GM21381 (cell line): ENCODE measurements around the gene TM4SF18.

ENCODE experiments used
- ATAC-seq: cut with Tn5 transposase; IDR thresholded peaks from one replicate; pipeline ENCODE4 v1.9.1; 2021; ENCODE audit warnings: mild to moderate bottlenecking, moderate library complexity; ENCODE audit not compliant: unreplicated experiment

Gene TM4SF18

DNA sequence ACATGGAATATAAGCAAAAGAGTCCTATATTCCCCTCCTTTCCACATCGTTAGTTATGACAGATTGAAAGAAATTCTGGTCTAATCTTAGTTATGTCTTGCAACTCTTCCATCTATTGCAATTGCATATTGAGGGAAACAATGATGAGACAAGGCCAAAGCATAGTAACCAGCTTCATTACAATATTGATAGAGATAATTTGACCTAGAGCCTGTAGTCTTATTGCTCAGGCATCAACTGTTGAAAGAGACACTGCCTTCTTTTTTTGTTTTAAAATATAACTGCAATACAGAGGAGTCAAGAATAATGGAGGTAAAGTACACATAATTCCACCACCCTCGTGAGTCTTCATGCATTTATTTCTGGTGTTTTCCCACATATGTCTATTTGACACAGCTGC lies 2.0 kb downstream of the TM4SF18 start:
- no peak for ATAC-seq

GRCh38 chr3:149330609-149331331 lies 2.7 kb downstream of the TM4SF18 start:
- no peak for ATAC-seq

GRCh38 chr3:149327156-149327555 lies 6.3 kb downstream of the TM4SF18 start:
- ATAC-seq: no peak

GRCh38 chr3:149325581-149325980 lies 7.9 kb downstream of the TM4SF18 start:
- no peak for ATAC-seq

- ATAC-seq: no peak
These were observed 9.1 kb downstream of the TM4SF18 start for GRCh38 chr3:149324332-149324731.

GRCh38 chr3:149321640-149322039 lies 11.8 kb downstream of the TM4SF18 start:
- ATAC-seq: no peak

GRCh38 chr3:149321136-149321535 lies 12.3 kb downstream of the TM4SF18 start:
- ATAC-seq: no peak

DNA sequence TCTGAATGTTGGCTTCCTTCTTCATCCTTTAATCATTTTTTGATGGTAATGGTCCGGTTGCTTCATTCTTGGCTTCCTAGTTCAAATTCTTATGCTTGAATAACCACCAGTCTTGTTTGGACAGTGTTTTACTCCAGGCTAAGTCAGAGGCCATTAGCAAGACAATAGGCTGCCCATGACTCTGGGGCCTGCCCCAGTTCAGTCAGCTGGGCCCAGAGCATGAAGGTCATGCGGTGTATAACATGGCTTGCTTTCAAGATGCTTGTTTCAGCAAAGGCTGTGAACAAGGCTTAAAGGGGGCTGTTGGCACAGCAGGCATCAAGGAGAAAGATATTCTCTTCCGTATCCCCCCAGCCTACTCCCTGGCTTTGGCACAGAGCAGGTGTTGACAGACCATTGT lies 13.7 kb downstream of the TM4SF18 start:
- no peak for ATAC-seq

GRCh38 chr3:149317072-149317471 lies 16.4 kb downstream of the TM4SF18 start:
- no peak for ATAC-seq

- ATAC-seq: no peak
These were observed 17.0 kb downstream of the TM4SF18 start for GRCh38 chr3:149316437-149316836.

GRCh38 chr3:149315694-149316093 lies 17.7 kb downstream of the TM4SF18 start:
- no peak for ATAC-seq

DNA sequence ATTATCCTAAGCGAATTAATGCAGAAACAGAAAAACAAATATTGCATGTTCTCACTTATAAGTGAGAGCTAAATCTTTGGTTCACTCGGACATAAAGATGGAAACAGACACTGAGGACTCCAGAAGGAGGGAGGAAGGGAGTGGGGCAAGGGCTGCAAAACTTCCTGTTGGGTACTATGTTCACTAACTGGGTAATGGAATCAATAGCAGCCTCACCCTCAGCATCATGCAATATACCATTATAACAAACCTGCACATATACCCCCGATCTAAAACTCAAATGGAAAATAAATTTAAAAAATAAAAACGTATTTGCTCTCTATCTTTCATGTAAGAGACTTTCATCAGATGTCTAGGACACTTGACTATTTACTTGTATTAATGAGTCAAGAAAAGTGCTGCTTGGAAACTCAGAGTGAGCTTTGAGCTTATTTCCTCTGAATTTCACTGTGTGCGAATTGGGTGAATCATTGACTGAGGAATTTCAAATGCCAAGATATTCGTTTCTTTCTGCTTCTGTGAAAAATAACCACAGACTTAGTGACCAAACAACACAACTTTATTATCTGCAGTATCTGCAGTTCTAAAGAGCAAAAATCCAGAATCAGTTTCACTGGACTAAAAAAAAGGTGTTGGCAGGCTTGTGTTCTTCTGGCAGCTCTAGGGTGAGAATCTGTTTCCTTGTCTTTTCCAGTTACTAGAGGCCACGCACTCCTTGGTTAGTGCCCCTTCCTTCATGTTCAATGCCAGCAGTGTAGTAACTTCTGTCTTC lies 18.4 kb downstream of the TM4SF18 start:
- ATAC-seq: no peak

- ATAC-seq: no peak
These were observed 19.9 kb downstream of the TM4SF18 start for GRCh38 chr3:149313542-149313941.

DNA sequence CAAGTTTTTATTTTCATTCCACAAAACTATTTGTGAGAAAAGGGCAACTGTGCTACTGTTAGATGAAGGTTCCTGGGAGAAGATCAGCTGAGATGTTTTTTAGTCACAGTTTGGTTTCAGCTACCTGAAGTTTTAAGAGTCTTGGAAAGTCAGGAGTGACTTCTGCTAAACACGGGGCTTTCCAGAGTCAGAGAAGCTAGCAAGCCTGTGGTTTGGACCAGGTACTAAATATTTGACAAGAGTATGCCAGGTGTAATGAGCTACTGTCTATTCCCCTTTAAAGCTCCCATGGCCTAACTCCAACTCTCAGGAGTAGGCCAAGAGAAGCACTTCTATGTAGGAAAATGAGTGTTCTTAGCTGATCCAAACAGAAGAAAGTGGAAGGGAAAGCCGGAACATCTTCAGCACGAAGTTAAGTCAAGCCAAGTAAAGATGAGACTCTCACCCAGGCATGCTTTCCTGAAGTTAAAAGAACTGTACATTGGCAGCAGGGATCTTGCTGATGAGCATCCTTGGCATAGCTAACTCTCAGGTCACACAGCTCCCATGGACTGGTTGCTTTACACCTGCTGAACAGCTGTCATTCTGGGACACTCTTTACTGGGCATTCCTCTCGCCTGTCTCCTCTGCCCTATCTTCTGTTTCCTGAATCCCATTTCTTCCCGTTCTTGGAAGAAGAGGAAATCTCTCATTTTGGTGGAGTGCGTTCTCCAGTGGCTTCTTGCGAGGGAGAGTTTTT lies 22.5 kb downstream of the TM4SF18 start:
- ATAC-seq: no peak

- no peak for ATAC-seq
These were observed 26.0 kb downstream of the TM4SF18 start for GRCh38 chr3:149307435-149307783.

- ATAC-seq: no peak
These were observed 26.5 kb downstream of the TM4SF18 start for GRCh38 chr3:149306751-149307434.

- ATAC-seq: no peak
These were observed 28.1 kb downstream of the TM4SF18 start for GRCh38 chr3:149305376-149305775.

DNA sequence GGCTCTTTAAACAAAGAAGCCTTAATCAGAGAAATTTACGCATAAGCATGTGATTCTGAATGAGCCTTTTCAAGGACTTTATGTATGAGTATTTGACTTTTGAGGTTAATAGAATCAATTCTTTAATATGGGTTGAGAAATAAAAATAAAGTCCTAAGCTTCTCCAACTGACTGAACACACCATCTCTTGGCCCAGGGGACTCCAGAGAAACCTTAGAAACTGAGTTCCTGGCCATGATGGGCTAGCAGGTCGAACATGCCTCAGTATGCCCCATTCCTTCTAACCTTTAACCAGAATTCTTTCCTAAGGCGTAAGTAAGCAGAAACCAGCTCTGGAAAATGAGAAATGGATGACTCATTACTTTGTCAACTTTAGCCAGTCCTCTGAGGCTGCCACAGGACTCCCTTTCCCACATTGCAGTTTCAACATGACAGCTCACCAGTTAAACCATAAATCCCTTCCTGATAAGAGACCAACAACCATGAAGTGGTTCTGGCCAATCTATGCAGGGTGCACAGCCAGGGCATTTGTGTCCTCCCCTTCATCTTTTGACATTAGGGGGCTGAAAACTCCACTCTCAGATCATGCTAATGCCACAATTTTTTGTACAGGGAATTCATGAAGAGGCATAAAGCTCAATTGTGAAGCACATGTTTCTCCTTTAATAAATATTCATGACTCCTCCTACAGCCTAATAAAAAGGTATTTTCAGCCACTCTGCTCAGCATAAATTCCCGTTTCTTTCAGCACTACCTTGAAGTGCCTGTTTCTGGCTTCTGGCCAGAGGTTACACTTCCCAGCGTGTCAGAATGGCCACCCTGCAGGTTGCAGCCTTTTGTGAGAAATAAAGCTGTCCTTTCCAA lies 33.3 kb downstream of the TM4SF18 start:
- ATAC-seq: peak; percentile 83

DNA sequence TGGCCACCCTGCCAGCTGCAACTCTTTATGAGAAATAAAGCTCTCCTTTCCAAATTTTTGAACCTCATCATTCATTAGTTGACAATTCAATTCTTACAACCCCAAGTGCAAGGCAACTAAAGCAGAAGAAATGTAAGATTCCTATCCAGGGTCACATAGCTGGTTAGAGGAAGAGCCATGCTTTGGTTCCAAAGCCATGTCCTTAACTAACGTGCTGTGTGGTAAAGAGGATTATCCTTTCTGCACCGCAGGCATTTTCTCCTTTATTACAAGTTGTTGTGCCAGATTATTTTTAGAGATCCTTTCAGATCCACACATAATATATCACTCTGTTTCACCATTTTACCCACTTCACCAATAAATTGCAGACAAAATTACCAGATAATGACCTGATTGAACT lies 36.5 kb downstream of the TM4SF18 start:
- no peak for ATAC-seq

GRCh38 chr3:149292666-149293065 lies 40.8 kb downstream of the TM4SF18 start:
- no peak for ATAC-seq
